ENCODE measurements around the gene PLEKHH1.

DNA sequence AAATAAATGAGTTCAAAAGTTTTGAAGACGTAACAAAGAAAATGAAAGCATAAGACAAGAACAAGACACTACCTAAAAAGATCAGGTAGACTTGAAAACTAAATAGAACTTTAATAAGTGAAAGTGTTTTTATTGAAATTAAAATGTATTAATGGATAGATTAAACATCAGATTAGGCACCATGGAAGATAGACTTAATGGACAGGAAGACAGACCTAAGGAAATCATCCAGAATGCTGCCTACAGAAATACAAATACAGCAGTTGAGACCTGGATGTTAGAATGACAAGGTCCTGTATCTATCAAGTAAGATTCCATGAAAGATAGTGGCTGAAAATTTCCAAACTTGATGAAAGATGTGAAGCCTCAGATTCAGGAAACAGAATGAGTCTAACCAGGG is 11.5 kb downstream of the PLEKHH1 start:
- TF ChIP-seq, protein P1, sequence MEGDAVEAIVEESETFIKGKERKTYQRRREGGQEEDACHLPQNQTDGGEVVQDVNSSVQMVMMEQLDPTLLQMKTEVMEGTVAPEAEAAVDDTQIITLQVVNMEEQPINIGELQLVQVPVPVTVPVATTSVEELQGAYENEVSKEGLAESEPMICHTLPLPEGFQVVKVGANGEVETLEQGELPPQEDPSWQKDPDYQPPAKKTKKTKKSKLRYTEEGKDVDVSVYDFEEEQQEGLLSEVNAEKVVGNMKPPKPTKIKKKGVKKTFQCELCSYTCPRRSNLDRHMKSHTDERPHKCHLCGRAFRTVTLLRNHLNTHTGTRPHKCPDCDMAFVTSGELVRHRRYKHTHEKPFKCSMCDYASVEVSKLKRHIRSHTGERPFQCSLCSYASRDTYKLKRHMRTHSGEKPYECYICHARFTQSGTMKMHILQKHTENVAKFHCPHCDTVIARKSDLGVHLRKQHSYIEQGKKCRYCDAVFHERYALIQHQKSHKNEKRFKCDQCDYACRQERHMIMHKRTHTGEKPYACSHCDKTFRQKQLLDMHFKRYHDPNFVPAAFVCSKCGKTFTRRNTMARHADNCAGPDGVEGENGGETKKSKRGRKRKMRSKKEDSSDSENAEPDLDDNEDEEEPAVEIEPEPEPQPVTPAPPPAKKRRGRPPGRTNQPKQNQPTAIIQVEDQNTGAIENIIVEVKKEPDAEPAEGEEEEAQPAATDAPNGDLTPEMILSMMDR (IDR thresholded peaks at IDR 0.05): no peak
- no peak for TF ChIP-seq POLR2A (IDR thresholded peaks at IDR 0.05)
